Stimulated activated CD4-positive, alpha-beta T cell treated with anti-CD3 and anti-CD28 coated beads, Interleukin-1b, Interleukin-23, amount 100 ng/mL, for 1 hour (primary cell): ENCODE measurements around the gene AP5Z1.
"Not testable (repeated sequence)": the region's sequence is repeated elsewhere in the genome, so short reads cannot be mapped to it uniquely, and the experiment has no call there.

Experiments used
- DNase-seq, 2 donors: peaks; one replicate each; pipeline ENCODE4 v3.0.0-alpha.2; 2020; ENCODE audit warnings: low read depth in 2 of 2

Gene AP5Z1

GRCh38 chr7:4802577-4802976, 27.2 kb downstream of the AP5Z1 start:
- not testable (repeated sequence) for DNase-seq

GRCh38 chr7:4803397-4804241, 28.2 kb downstream of the AP5Z1 start:
- DNase-seq: no peak

- DNase-seq: no peak
Measured at GRCh38 chr7:4805110-4805983, 29.9 kb downstream of the AP5Z1 start.

GRCh38 chr7:4805984-4806300, 30.5 kb downstream of the AP5Z1 start:
- DNase-seq: no peak

GRCh38 chr7:4806983-4807597, 31.7 kb downstream of the AP5Z1 start:
- DNase-seq: no peak

GRCh38 chr7:4807598-4808016, 32.2 kb downstream of the AP5Z1 start:
- DNase-seq: no peak

- DNase-seq: no peak
Measured at GRCh38 chr7:4808026-4808425, 32.6 kb downstream of the AP5Z1 start.

- DNase-seq: no peak
Measured at GRCh38 chr7:4808565-4808964, 33.1 kb downstream of the AP5Z1 start.

- no peak for DNase-seq
Measured at GRCh38 chr7:4809091-4809591, 33.7 kb downstream of the AP5Z1 start.

- DNase-seq: no peak
Measured at GRCh38 chr7:4809666-4810065, 34.2 kb downstream of the AP5Z1 start.

- no peak for DNase-seq
Measured at GRCh38 chr7:4814433-4814832, 39.0 kb downstream of the AP5Z1 start.

GRCh38 chr7:4815121-4815520, 39.7 kb downstream of the AP5Z1 start:
- no peak for DNase-seq

- no peak for DNase-seq
Measured at GRCh38 chr7:4815609-4816418, 40.4 kb downstream of the AP5Z1 start.

- DNase-seq: no peak
Measured at GRCh38 chr7:4816419-4817080, 41.1 kb downstream of the AP5Z1 start.

GRCh38 chr7:4817178-4817901, 41.9 kb downstream of the AP5Z1 start:
- no peak for DNase-seq

- DNase-seq: no peak
Measured at GRCh38 chr7:4818000-4818794, 42.8 kb downstream of the AP5Z1 start.

- DNase-seq: no peak
Measured at GRCh38 chr7:4819560-4820404, 44.4 kb downstream of the AP5Z1 start.

- no peak for DNase-seq
Measured at GRCh38 chr7:4820405-4820966, 45.1 kb downstream of the AP5Z1 start.
